Stimulated activated CD4-positive, alpha-beta T cell treated with anti-CD3 and anti-CD28 coated beads, Interleukin-12 subunit alpha, Interleukin-12 subunit beta, amount 100 ng/mL, for 24 hours (primary cell): ENCODE results near the gene RASL11A.
"Not testable (repeated sequence)": the region's sequence is repeated elsewhere in the genome, so short reads cannot be mapped to it uniquely, and the experiment has no call there.

Experiments
- DNase-seq, 2 experiments: peaks; one replicate each; pipeline ENCODE4 v3.0.0-alpha.2; 2020; ENCODE audit warnings: low read depth in 2 of 2

The RASL11A gene

DNA sequence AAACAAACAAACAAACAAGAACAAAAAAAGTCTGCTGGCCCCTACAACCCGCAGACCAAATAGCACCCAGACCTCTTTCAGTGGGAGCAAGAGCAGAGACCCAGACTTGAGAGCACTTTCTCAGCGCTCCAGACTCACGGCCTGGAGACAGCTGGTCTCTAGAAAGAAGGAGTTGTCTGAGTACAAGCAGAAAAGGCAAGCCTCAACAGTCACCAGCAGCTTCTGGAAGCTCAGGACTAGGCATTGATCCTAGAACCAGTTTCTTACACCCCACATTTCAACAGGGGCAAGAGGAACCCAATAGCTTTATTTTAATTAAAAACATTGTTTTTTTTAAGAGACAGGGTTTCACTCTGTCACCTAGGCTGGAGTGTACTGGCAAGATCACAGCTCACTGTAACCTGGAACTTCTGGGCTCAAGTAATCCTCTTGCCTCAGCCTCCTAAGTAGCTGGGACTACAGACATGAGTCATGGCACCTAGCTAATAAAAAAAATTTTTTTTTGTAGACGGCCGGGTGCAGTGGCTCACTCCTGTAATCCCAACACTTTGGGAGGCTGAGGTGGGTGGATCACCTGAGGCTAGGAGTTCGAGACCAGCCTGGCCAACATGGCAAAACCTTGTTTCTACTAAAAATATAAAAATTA lies 30.4 kb downstream of the RASL11A start:
- no peak for DNase-seq

DNA sequence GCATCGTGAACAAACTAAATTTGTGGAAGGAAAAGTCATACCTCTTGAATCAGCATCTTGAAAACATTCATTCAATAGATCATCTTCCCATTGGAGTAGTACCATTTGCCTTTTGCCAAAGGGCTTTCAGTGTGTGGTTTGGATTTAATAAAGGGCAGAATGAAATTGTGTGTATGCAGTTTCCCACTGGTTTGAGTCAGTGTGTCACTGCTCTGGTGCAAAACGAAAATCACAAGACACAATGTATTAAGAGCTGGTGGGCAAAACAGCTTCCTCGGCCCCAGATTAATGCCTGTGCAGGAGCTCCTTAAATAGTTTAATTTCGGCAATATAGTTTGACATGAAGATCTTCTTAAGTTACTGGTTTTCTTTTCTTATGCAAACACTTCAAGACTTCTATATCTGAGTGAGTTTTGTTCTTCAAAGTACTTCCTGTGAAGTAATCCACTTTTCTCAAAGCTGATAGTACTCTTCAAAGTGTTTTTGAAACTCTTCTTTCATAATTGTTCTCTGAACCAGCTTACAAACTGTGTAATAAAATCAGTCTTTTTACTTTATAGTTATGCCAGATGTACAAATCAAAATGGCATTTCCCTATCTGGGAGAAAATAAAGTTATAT lies 32.1 kb downstream of the RASL11A start:
- no peak for DNase-seq

DNA sequence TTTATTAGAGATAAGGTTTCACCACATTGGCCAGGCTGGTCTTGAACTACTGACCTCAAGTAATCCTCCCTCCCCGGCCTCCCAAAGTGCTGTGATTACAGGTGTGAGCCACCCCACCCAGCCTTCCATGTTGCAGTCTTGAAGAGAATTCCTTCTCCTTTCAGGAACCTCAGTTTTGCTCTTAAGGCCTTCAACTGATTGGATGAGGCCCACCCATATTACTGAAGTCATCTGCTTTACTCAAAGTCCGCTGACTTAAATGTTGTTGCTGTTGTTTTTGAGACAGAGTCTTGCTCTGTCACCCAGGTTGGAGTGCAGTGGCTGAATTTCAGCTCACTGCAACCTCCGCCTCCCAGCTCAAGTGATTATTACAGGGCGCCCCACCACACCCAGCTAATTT lies 33.5 kb downstream of the RASL11A start:
- DNase-seq: no peak

DNA sequence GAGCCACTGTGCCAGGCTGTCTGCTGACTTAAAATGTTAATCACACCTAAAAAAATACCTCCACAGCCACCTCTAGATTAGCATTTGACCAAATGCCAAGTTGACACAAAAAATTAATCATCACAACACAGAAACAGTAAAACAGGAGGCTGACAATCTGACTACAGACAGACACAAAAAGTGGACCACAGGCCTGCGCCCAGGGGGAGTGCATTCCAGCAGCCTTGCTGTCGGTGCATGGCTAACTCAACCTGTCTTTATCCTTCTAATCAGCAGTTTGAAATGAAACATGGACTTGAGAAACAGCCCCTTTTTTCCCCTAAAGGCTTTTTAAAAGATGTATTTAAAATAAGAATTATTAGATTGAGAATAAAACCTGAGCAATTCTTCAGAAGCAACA lies 34.0 kb downstream of the RASL11A start:
- no peak for DNase-seq

DNA sequence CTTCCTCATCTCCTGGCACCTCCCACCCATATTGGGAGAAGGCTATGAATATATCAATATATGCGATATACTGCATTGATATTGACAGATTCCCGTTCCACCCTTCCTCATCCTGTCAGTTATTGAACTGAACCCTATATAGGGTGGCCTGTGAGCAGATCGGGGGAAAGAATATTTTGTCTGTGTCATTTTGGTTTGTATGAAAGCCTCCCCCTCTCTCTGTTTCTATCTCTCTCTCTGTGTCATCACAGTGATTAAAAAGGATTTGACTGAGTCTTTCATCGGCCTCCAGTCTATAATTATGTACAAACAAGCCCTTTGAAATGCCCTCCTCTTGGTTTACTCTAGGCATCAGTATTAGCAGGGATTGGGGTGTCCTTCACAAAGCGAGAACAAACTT lies 35.7 kb downstream of the RASL11A start:
- DNase-seq: no peak

DNA sequence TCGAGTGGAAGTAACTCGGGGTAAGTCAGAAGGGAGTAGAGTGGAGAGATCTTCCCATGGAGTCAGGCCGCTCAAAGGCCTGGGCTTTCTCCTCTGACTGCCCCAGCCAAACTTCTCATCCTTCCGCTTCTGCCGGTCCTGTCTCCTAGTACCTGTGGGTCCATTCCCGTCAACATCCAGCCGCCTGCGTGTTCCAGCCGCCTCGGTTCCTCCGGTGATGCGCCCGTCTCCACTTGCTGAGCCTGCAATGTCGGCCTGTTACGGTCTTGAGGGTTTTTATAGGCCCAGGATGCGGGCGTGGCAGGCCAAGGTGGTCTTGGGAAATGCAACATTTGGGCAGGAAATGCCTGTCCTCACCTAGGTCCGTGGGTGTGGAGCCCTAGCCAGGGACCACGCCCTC lies 38.3 kb downstream of the RASL11A start:
- DNase-seq: no peak

DNA sequence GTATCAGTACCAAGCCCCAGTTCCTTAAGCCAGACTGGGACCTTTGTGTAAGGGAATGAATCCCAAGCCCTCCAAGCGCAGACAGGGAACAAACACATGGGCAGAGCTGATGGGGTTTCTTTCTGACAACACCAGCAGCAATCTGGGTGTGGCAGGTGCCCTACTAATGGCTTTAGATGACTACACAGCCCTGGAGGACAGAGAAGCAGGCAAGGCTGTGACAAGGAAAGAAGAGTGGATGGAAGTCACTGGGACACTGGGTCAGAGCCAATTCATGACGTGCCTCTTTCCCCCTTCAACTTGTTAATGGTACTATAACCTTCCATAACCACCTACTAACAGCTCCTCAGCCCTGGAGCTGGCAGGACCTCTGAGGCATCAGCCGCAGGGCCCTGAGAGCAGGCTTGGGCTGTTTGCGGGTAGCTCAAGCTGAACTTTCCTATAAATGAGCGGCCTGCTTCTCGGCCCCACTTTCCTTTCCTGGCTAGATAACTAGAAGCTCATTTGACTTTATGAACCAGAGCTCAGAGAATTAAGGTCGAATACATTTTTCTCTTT lies 38.9 kb downstream of the RASL11A start:
- DNase-seq: no peak

DNA sequence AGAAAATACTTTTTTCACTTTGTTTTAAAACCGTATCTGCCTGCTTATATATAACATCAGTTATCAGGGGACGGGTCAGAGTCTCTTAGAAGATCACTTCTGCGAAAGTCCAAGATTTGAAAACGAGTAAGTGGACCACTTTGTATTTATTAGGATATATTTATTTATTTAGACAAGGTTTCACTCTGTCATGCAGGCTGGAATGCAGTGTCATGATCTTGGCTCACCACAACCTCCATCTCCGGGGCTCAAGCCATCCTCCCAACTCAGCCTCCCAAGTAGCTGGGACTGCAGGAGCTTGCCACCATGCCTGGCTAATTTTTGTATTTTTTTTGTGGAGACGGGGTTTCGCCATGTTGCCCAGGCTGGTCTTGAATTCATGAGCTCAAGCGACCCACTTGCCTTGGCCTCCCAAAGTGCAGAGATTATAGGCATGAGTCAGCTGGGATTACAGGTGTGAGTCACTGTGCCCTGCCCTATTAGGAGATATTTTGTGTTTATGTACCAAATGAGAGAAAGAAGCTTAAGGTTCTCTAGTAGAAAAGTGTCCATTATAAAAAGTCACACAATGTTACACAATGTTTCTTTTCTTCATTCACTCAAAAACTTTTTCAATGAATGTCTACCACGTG lies 39.5 kb downstream of the RASL11A start:
- DNase-seq: no peak

DNA sequence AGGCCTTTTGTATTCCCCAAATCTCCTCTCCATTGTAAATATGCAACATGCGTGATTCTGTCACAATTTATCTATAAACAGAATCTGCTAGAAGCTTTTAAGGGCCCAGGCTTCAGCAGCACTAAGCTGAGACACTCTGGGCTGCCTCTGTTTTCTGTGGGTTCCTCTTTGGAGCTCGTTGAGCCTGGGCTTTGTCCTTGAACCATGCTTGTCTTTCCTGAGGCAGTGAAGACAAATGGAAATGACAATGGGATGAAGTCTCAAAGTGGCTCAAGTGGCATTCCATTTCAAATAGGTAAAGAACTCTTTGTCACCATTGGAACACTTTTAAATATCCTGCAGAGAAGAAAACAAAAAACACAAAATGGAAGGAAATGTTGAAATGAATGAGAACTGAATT lies 40.3 kb downstream of the RASL11A start:
- no peak for DNase-seq

DNA sequence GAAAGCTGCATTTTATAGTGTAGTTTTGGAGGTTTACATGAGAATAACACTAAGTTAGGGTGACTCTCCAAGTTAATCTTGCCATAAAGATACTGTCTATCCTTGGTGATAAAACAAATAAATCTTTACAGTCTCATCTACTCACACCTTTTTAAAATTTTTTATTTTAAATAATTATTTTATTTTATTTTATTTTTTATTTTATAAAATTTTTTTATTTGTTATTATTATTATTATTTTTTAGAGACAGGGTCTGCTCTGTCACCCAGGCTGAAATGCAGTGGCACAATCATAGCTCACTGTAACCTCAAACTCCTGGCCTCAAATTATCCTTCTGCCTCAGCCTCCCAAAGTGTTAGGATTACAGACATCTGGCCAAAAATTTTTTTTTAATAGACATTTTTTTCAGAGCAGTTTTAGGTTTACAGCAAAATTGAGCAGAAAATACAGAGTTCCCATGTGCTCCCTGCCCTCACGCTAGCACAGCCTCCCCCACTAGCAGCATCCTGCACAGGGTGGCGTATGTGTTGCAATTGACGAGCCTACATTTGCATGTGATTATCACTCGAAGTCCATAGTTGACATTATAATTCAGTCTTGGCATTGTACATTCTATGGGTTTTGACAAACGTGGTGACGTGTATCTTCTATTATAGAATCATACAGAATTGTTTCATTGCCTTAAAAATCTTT lies 41.0 kb downstream of the RASL11A start:
- no peak for DNase-seq

DNA sequence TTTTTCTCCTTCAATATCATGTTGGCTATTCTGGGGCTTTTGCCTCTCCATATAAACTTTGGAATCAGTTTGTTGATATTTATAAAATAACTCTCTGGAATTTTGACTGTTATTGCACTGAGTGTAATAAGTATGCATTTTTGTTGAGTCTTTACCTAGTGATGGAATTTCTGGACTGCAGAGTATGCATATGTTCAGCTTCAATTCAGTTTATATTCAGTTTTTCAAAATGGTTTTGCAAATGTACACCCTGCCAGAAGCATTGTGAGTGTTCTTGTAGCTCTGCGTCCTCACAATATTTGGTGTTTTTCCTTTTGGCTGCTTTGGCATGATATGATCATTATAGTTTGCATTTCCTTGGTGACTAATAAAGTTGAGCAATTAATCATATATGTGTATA lies 43.1 kb downstream of the RASL11A start:
- no peak for DNase-seq

DNA sequence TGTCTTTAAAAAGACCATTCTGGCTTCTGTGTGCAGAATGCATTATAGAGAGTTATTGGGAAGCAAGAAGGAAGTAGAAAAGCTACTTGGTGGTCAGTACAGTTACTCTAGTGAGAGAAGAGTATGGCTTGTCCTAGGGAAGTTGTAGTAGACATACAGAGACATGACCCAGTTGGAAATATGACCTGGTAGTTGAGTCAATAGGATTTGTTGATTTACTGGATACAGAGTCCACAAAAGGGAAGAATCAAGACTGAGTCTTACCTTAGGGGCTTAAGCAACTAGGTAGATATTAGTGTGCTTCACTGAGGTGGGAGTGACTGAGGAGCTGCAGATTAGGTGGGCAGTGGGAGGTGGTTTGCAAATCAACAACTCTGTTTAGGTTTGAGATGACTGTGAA lies 48.8 kb downstream of the RASL11A start:
- DNase-seq: no peak

DNA sequence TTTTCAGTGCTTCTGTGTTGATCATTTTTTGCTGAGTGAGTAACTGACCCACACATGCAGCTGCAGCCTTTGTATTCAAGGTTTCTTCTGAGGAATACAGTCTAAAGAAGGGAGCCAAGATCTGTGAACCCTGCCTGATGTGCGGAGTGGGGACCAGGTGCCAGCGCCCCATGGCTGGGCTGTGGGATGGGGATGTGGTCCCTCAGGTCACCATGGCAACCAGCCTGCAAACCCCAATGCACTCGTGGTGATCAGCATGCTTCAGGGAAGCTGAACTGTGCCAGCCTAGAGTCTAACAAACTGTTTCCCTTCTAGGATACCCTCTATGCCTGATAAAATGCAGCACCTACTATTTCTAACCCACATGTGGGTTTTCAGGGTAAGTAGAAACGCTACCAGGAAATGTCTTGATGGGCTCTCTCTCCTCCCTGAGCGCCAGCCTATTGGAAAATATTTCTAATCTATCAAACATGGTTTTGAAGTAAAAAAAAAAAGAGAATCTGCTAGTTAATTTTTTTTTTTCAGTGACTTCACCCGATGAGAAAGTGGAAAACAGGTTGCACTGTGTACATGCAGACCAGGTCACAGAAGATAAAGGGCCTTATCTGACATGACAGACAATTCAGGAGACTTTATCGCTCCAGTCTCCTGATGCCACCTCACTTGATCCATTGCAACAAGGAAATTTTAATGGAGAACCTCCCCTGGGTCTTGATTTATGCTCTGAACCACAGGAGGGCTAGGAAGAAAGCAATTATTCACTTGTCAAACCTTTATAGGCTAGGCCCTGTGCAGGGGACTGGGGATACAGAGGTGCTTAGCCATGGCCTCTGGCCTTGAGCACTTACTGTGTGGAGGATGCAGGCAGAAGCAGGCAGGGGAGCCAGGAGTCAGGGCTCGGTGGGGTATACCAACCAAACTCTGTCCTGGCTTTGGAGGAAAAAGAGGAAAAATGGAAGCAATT lies 51.1 kb downstream of the RASL11A start:
- no peak for DNase-seq

DNA sequence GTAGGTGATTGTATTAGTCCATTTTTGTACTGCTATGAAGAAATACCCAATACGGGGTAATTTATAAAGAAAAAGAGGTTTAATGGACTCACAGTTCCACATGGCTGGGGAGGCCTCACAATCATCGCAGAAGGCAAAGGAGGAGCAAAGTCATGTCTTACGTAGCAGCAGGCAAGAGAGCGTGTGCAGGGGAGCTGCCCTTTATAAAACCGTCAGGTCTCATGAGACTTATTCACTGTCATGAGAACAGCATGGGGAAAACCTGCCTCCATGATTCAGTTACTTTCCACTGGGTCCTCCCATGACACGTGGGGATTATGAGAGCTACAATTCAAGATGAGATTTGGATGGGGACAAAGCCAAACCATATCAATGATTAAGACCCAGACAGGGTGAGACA lies 51.8 kb downstream of the RASL11A start:
- DNase-seq: not testable (repeated sequence)
